Thyroid gland (tissue), 4 donors: Measurements from ENCODE around the gene PDLIM1.
A peak's percentile ranks its signal among the peaks of the same experiment; 100 is the strongest.

ENCODE experiments used
- POLR2A ChIP-seq, 2 donors: fragments of 450-650 bp; IDR thresholded peaks; one replicate each; pipeline ENCODE4 v1.6.1; 2017; ENCODE audit warnings: antibody characterized with exemption in 2 of 2, mild to moderate bottlenecking in 2 of 2, moderate library complexity in 1 of 2
- TF ChIP-seq, protein P1 (sequence below), 6 experiments: fragments of 200-600 bp in 3 of 6; fragments of 450-650 bp in 3 of 6; sonication (generic) in 3 of 6; IDR thresholded peaks; one replicate each; pipeline ENCODE4 v1.5.1; 2016 to 2019; ENCODE audit warnings: antibody characterized with exemption in 6 of 6, mild to moderate bottlenecking in 2 of 6, inconsistent platforms in 1 of 6, moderate library complexity in 1 of 6

DNA sequence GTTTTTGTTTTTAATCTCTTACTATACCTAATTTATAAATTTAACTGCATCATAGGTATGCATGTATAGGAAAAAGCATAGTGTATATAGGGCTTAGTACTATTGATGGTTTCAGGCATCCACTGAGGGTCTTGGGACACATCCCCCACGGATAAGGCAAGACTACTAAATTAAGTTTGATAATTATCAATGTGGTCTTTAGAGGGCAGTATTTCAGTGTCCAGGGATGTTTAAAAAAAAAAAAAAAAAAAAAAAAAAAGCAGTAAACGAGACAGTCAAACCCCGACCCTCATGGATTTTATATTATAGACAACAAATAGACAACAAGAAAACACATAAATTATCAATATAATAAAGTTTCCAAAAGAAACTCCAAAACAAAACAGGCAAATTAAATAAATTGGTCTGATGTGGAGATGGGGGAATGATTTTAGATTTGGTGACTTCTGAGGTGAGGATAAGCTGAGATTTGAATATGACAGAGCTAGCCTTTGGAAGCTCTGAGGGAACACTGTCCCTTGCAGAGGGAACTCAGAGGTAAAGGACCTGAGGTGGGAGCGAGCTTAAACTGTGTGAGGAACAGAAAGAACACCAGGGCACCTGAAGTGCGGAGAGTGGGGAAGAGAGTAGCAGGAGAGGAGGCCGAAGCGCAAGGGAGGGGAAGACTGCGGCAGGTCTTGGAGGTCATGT is 82.0 kb downstream of the PDLIM1 start:
- TF ChIP-seq POLR2A (IDR thresholded peaks at IDR 0.05), result no peak
- TF ChIP-seq, protein P1, sequence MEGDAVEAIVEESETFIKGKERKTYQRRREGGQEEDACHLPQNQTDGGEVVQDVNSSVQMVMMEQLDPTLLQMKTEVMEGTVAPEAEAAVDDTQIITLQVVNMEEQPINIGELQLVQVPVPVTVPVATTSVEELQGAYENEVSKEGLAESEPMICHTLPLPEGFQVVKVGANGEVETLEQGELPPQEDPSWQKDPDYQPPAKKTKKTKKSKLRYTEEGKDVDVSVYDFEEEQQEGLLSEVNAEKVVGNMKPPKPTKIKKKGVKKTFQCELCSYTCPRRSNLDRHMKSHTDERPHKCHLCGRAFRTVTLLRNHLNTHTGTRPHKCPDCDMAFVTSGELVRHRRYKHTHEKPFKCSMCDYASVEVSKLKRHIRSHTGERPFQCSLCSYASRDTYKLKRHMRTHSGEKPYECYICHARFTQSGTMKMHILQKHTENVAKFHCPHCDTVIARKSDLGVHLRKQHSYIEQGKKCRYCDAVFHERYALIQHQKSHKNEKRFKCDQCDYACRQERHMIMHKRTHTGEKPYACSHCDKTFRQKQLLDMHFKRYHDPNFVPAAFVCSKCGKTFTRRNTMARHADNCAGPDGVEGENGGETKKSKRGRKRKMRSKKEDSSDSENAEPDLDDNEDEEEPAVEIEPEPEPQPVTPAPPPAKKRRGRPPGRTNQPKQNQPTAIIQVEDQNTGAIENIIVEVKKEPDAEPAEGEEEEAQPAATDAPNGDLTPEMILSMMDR (IDR thresholded peaks at IDR 0.05), result peak in 2 of 6 experiments; percentile 42 to 44
